ENCODE results near the gene MYO10. TPM values are rescaled to one million over a fixed set of nuclear protein-coding genes. Genes with fewer than 3 reads are reported as not detected.

Gene MYO10
- total RNA-seq, 4 donors from 2014 or later = 51.6 to 190 (median 72.9) TPM

- Histone ChIP-seq H3K4me3 (no peak overlapping the region), H3K4me1 (no peaks in the 10 kb centered on the region), H3K36me3 (no peaks in the 10 kb centered on the region), H3K9me3 (peaks cover 0 to 13% of the 10 kb centered on the region in 2 donors), H3K27ac (no peak overlapping the region), H3K27me3 (peaks cover 6% of the 10 kb centered on the region)
- in situ Hi-C loops (cut with MboI; ENCODE audit: low pct_ligation_motif_present in 1 of 4, low pct_unique_long_range_greater_than_20kb in 1 of 4, low sequenced_read_pairs in 3 of 4) = loop anchor here (25.0 kb wide), 3 partner anchors 193 to 243 kb away; no protein-coding TSS in a partner anchor
- no peak for DNase-seq
- no peak for TF ChIP-seq CTCF (IDR thresholded peaks at IDR 0.05)
- intact Hi-C loops (cut with DNase I; ENCODE audit: low total_unique reads) = no loop called here
- WGBS, 2 donors (ENCODE audit: low coverage in 1 of 2) = 87 to 100% methylated on average over 1 to 15 of the region's 15 CpGs
Measured at GRCh38 chr5:16943846-16944678, 8.0 kb upstream of the MYO10 start.

- no peaks in the 10 kb centered on the region for H3K36me3 ChIP-seq
- DNase-seq = no peak
- intact Hi-C loops (cut with DNase I; ENCODE audit: low total_unique reads) = no loop called here
- 62 to 82% methylated on average over 4 to 7 of the region's 7 CpGs for WGBS, 2 donors (ENCODE audit: low coverage in 1 of 2)
- H3K4me1 ChIP-seq = peaks cover 0 to 25% (median 17%) of the 10 kb centered on the region in 4 donors
- H3K27ac ChIP-seq = peak overlapping the region in 1 of 4 donors; percentile 91
- TF ChIP-seq POLR2A (IDR thresholded peaks at IDR 0.05) = no peak
- TF ChIP-seq EP300 (IDR thresholded peaks at IDR 0.05; ENCODE audit: low read depth) = no peak
- TF ChIP-seq CTCF (IDR thresholded peaks at IDR 0.05) = no peak
- no peak for TF ChIP-seq POLR2AphosphoS5 (IDR thresholded peaks at IDR 0.05)
- H3K27me3 ChIP-seq = peaks cover 47% of the 10 kb centered on the region
- in situ Hi-C loops (cut with MboI; ENCODE audit: low pct_ligation_motif_present in 1 of 4, low pct_unique_long_range_greater_than_20kb in 1 of 4, low sequenced_read_pairs in 3 of 4) = loop anchor here (25.0 kb wide), 3 partner anchors 200 to 250 kb away; no protein-coding TSS in a partner anchor
- no peaks in the 10 kb centered on the region for H3K9me3 ChIP-seq
- no peak overlapping the region for H3K4me3 ChIP-seq
Measured at GRCh38 chr5:16937503-16938161, 1.5 kb upstream of the MYO10 start.

DNA sequence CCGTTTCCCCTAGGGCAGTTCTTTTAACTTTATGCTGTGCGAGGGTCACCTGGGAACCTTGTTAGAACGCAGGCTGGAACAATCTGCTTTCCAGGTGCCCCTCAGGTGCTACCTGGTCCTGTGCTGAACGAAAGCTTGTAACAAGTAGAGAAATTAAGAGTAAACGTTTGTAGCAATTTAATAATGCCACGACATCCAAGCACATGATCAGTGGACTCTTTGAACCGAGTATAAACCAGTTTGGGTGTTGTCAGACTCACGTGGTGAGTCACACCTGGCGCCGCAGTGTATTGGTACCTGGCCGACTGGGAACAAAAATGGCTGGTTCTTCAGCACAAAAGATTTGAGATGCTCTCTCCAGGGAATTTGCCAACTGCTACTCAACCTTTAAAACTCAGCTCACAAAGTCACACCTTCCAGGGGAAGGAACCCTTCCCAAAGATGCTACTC is 926 bp upstream of the MYO10 start:
- in situ Hi-C loops (cut with MboI; ENCODE audit: low pct_ligation_motif_present in 1 of 4, low pct_unique_long_range_greater_than_20kb in 1 of 4, low sequenced_read_pairs in 3 of 4) (loop anchor here (25.0 kb wide), 3 partner anchors 200 to 250 kb away; no protein-coding TSS in a partner anchor), intact Hi-C loops (cut with DNase I; ENCODE audit: low total_unique reads) (no loop called here)
- peaks cover 0 to 28% (median 21%) of the 10 kb centered on the region in 4 donors for H3K4me1 ChIP-seq
- peak overlapping the region; percentile 74 to 92 (median 90) for H3K27ac ChIP-seq
- no peaks in the 10 kb centered on the region for H3K36me3 ChIP-seq
- H3K27me3 ChIP-seq = peaks cover 49% of the 10 kb centered on the region
- H3K9me3 ChIP-seq = no peaks in the 10 kb centered on the region
- 30 to 33% methylated on average over 6 to 11 of the region's 11 CpGs for whole genome bisulfite sequencing, 2 donors (ENCODE audit: low coverage in 1 of 2)
- DNase-seq = peak; percentile 75
- H3K4me3 ChIP-seq = peak overlapping the region in 3 of 4 donors; percentile 77 to 88 (median 78)
- TF ChIP-seq POLR2AphosphoS5 (IDR thresholded peaks at IDR 0.05) (peak in 2 of 3 donors; percentile 32 to 34), CTCF (IDR thresholded peaks at IDR 0.05) (no peak), POLR2A (IDR thresholded peaks at IDR 0.05) (no peak)
